ENCODE data around the gene TMEM62.

DNA sequence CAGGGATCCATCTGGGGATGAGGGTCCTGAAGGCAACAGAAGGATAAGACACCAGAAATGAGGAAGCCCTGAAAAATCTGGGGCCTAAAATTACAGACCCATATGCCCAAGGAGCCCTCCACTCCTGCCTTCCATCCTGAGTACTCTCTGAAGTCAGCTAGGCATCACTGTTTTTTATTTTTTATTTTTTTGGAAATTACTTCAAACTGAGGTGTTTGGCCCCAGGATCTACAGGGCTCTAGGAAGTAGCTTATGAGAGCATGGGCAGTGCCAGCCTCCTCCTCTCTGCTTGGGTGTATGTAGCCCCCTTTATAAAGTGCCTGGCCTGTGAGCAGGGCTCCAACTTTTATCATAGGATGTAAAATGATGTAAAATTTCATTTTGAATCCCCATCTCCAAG is 79.6 kb downstream of the TMEM62 start:
- TF ChIP-seq, protein P1, sequence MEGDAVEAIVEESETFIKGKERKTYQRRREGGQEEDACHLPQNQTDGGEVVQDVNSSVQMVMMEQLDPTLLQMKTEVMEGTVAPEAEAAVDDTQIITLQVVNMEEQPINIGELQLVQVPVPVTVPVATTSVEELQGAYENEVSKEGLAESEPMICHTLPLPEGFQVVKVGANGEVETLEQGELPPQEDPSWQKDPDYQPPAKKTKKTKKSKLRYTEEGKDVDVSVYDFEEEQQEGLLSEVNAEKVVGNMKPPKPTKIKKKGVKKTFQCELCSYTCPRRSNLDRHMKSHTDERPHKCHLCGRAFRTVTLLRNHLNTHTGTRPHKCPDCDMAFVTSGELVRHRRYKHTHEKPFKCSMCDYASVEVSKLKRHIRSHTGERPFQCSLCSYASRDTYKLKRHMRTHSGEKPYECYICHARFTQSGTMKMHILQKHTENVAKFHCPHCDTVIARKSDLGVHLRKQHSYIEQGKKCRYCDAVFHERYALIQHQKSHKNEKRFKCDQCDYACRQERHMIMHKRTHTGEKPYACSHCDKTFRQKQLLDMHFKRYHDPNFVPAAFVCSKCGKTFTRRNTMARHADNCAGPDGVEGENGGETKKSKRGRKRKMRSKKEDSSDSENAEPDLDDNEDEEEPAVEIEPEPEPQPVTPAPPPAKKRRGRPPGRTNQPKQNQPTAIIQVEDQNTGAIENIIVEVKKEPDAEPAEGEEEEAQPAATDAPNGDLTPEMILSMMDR (IDR thresholded peaks at IDR 0.05; ENCODE audit: insufficient read depth, low read length), result no peak
- TF ChIP-seq GABPA (IDR thresholded peaks at IDR 0.05; ENCODE audit: low read depth) (no peak), POLR2AphosphoS5 (IDR thresholded peaks at IDR 0.05; ENCODE audit: low read depth) (no peak)
